ENCODE measurements around the gene HMGB4.

The HMGB4 gene

GRCh38 chr1:33899746-33900145, 35.9 kb downstream of the HMGB4 start:
- H3K4me1 ChIP-seq (ENCODE audit: control insufficient read depth in 1 of 2, insufficient read depth in 1 of 2, low read depth in 1 of 2, low read length in 1 of 2): no peaks in the 10 kb centered on the region

GRCh38 chr1:33902486-33903209, 38.8 kb downstream of the HMGB4 start:
- Histone ChIP-seq H3K4me3 (ENCODE audit: low read depth in 1 of 2, low read length in 1 of 2) (no peak overlapping the region), H3K27ac (no peak overlapping the region), H3K36me3 (no peaks in the 10 kb centered on the region), H3K9me3 (no peaks in the 10 kb centered on the region), H3K27me3 (no peaks in the 10 kb centered on the region), H3K4me1 (ENCODE audit: control insufficient read depth in 1 of 2, insufficient read depth in 1 of 2, low read depth in 1 of 2, low read length in 1 of 2) (no peaks in the 10 kb centered on the region)
- no peak for TF ChIP-seq CTCF (IDR thresholded peaks at IDR 0.05)

More at GRCh38 chr1:33899746-33900145, 35.9 kb downstream of the HMGB4 start:
- Histone ChIP-seq H3K27me3 (no peaks in the 10 kb centered on the region), H3K9me3 (no peaks in the 10 kb centered on the region), H3K36me3 (no peaks in the 10 kb centered on the region), H3K4me3 (ENCODE audit: low read depth in 1 of 2, low read length in 1 of 2) (no peak overlapping the region), H3K27ac (no peak overlapping the region)
- TF ChIP-seq CTCF (IDR thresholded peaks at IDR 0.05): no peak

GRCh38 chr1:33903210-33903589, 39.3 kb downstream of the HMGB4 start:
- Histone ChIP-seq H3K4me1 (ENCODE audit: control insufficient read depth in 1 of 2, insufficient read depth in 1 of 2, low read depth in 1 of 2, low read length in 1 of 2) (no peaks in the 10 kb centered on the region), H3K9me3 (no peaks in the 10 kb centered on the region), H3K27me3 (no peaks in the 10 kb centered on the region), H3K4me3 (ENCODE audit: low read depth in 1 of 2, low read length in 1 of 2) (no peak overlapping the region), H3K36me3 (no peaks in the 10 kb centered on the region), H3K27ac (no peak overlapping the region)
- no peak for TF ChIP-seq CTCF (IDR thresholded peaks at IDR 0.05)

- H3K4me3 ChIP-seq (ENCODE audit: low read depth in 1 of 2, low read length in 1 of 2): no peak overlapping the region
- no peaks in the 10 kb centered on the region for H3K36me3 ChIP-seq
- no peaks in the 10 kb centered on the region for H3K9me3 ChIP-seq
- TF ChIP-seq CTCF (IDR thresholded peaks at IDR 0.05): no peak
- no peak overlapping the region for H3K27ac ChIP-seq
- H3K4me1 ChIP-seq (ENCODE audit: control insufficient read depth in 1 of 2, insufficient read depth in 1 of 2, low read depth in 1 of 2, low read length in 1 of 2): no peaks in the 10 kb centered on the region
- no peaks in the 10 kb centered on the region for H3K27me3 ChIP-seq
Measured at GRCh38 chr1:33905241-33905640, 41.4 kb downstream of the HMGB4 start.

- no peaks in the 10 kb centered on the region for H3K9me3 ChIP-seq
- no peaks in the 10 kb centered on the region for H3K27me3 ChIP-seq
- H3K4me3 ChIP-seq (ENCODE audit: low read depth in 1 of 2, low read length in 1 of 2): no peak overlapping the region
- H3K36me3 ChIP-seq: no peaks in the 10 kb centered on the region
- TF ChIP-seq CTCF (IDR thresholded peaks at IDR 0.05): no peak
- no peaks in the 10 kb centered on the region for H3K4me1 ChIP-seq (ENCODE audit: control insufficient read depth in 1 of 2, insufficient read depth in 1 of 2, low read depth in 1 of 2, low read length in 1 of 2)
- H3K27ac ChIP-seq: no peak overlapping the region
Measured at GRCh38 chr1:33906156-33906555, 42.3 kb downstream of the HMGB4 start.

Measured in neutrophil (primary cell).